ENCODE measurements around the gene NDE1.

DNA sequence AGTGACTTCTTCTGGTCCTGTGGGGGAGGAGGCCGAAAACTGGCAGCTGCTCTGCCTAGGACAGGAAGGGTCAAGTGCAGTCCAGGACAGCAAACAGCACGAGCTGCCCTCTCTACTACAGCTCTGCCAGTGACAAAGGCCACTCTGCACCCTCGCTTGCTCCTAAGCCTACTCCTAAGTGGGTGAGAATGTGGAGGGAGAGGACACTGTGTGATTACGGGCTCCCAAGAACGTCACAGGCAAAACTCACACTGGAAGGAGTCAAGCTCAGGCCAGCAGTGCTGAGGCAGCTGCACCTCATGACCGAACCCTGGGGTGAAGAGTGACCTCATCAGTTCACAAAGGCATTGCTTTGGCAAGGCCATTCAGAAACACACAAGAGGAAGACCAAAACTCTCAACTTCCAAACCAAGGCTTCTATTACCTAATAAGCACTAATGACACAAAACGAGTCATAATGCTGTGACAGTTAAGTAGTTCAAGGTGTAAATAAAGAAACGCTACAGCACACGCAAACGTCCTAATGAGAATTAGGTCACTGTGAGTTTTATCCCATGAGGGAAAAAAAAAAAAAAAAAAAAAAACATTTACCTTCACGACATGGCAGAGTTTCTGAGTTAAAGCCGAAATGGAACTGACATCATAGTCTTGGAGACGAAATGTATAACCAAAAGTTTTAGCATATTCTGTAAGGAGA is 42.2 kb upstream of the NDE1 start:
- TF ChIP-seq EZH2 (IDR thresholded peaks at IDR 0.05) = no peak
- TF ChIP-seq POLR2AphosphoS5 (IDR thresholded peaks at IDR 0.05; ENCODE audit: borderline replicate concordance, low read depth, low read length) = no peak

All from SK-N-MC (cell line).